ENCODE results near the gene DNMT3A. TPM values are rescaled to one million over a fixed set of nuclear protein-coding genes. Genes with fewer than 3 reads are reported as not detected.

DNMT3A gene
- total RNA-seq, 1 donor from 2014 or later: 25.3 TPM

- H3K36me3 ChIP-seq (ENCODE audit: control insufficient read depth, insufficient read depth, low read length): no peaks in the 10 kb centered on the region
- H3K4me3 ChIP-seq (ENCODE audit: low read depth, low read length): no peak overlapping the region
- no peak for TF ChIP-seq CTCF (IDR thresholded peaks at IDR 0.05; ENCODE audit: insufficient read depth, low read length, poor library complexity, severe bottlenecking)
- H3K27me3 ChIP-seq (ENCODE audit: control insufficient read depth, insufficient read depth, low read length): no peaks in the 10 kb centered on the region
- no peak for DNase-seq (ENCODE audit: low read depth)
Measured at GRCh38 chr2:25255745-25256487, 85.8 kb downstream of the DNMT3A start.

- no peak overlapping the region for H3K4me3 ChIP-seq (ENCODE audit: low read depth, low read length)
- H3K27me3 ChIP-seq (ENCODE audit: control insufficient read depth, insufficient read depth, low read length): no peaks in the 10 kb centered on the region
- no peak for TF ChIP-seq CTCF (IDR thresholded peaks at IDR 0.05; ENCODE audit: insufficient read depth, low read length, poor library complexity, severe bottlenecking)
- no peaks in the 10 kb centered on the region for H3K36me3 ChIP-seq (ENCODE audit: control insufficient read depth, insufficient read depth, low read length)
- DNase-seq (ENCODE audit: low read depth): no peak
Measured at GRCh38 chr2:25254961-25255360, 86.8 kb downstream of the DNMT3A start.

GRCh38 chr2:25253153-25253626 lies 88.5 kb downstream of the DNMT3A start:
- DNase-seq (ENCODE audit: low read depth): no peak
- TF ChIP-seq CTCF (IDR thresholded peaks at IDR 0.05; ENCODE audit: insufficient read depth, low read length, poor library complexity, severe bottlenecking): no peak
- Histone ChIP-seq H3K27me3 (ENCODE audit: control insufficient read depth, insufficient read depth, low read length) (no peaks in the 10 kb centered on the region), H3K36me3 (ENCODE audit: control insufficient read depth, insufficient read depth, low read length) (no peaks in the 10 kb centered on the region), H3K4me3 (ENCODE audit: low read depth, low read length) (no peak overlapping the region)

- H3K27me3 ChIP-seq (ENCODE audit: control insufficient read depth, insufficient read depth, low read length): no peaks in the 10 kb centered on the region
- H3K4me3 ChIP-seq (ENCODE audit: low read depth, low read length): peak overlapping the region; percentile 54
- H3K36me3 ChIP-seq (ENCODE audit: control insufficient read depth, insufficient read depth, low read length): no peaks in the 10 kb centered on the region
- TF ChIP-seq CTCF (IDR thresholded peaks at IDR 0.05; ENCODE audit: insufficient read depth, low read length, poor library complexity, severe bottlenecking): no peak
- DNase-seq (ENCODE audit: low read depth): no peak
Measured at GRCh38 chr2:25252291-25253152, 89.2 kb downstream of the DNMT3A start.

GRCh38 chr2:25251422-25252273 lies 90.1 kb downstream of the DNMT3A start:
- Histone ChIP-seq H3K4me3 (ENCODE audit: low read depth, low read length) (peak overlapping the region; percentile 54), H3K36me3 (ENCODE audit: control insufficient read depth, insufficient read depth, low read length) (peaks cover 1% of the 10 kb centered on the region), H3K27me3 (ENCODE audit: control insufficient read depth, insufficient read depth, low read length) (no peaks in the 10 kb centered on the region)
- no peak for TF ChIP-seq CTCF (IDR thresholded peaks at IDR 0.05; ENCODE audit: insufficient read depth, low read length, poor library complexity, severe bottlenecking)
- DNase-seq (ENCODE audit: low read depth): no peak
